Right lobe of liver (tissue), 4 donors: ENCODE data around the gene CFTR.

Experiments used
- POLR2A ChIP-seq: fragments of 450-650 bp; IDR thresholded peaks from one replicate; pipeline ENCODE4 v1.6.1; 2017; ENCODE audit warnings: antibody characterized with exemption, mild to moderate bottlenecking
- TF ChIP-seq, protein P1 (sequence below), 4 donors: fragments of 200-600 bp in 3 of 4; fragments of 450-650 bp in 1 of 4; IDR thresholded peaks; one replicate each; pipeline versions ENCODE4 v1.5.1 to v1.8.0; 2016 to 2022; ENCODE audit warnings: antibody characterized with exemption in 4 of 4, mild to moderate bottlenecking in 2 of 4
- donor health status: DM: no; HTN: no; CAD: no.
- donor health status: DM: no; HTN: no; CAD: no.
- donor health status: DM: no; HTN: yes; CAD: no.

DNA sequence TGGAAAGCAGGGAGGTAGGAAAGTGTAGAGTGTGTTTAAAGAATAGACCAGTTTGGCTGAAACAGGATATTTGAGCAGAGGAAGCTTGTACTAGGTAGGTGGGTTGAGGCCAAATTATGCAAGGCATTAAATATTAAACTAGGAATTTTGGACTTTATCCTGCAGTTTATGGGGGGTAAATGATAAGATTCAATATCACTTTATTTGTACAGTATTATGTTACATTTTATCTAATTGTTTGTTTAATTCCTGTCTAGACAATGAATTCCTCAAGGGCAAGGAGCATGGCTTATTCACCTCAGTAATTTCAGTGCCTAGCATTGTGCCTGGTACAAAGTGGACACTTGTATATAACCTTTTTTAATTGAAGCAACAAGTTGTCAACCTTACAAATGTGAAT, 125.9 kb downstream of the CFTR start:
- TF ChIP-seq, protein P1, sequence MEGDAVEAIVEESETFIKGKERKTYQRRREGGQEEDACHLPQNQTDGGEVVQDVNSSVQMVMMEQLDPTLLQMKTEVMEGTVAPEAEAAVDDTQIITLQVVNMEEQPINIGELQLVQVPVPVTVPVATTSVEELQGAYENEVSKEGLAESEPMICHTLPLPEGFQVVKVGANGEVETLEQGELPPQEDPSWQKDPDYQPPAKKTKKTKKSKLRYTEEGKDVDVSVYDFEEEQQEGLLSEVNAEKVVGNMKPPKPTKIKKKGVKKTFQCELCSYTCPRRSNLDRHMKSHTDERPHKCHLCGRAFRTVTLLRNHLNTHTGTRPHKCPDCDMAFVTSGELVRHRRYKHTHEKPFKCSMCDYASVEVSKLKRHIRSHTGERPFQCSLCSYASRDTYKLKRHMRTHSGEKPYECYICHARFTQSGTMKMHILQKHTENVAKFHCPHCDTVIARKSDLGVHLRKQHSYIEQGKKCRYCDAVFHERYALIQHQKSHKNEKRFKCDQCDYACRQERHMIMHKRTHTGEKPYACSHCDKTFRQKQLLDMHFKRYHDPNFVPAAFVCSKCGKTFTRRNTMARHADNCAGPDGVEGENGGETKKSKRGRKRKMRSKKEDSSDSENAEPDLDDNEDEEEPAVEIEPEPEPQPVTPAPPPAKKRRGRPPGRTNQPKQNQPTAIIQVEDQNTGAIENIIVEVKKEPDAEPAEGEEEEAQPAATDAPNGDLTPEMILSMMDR (IDR thresholded peaks at IDR 0.05), result no peak
- TF ChIP-seq POLR2A, result no peak
